Muscle of leg (tissue), 11 donors: ENCODE results near the gene DNER. TPM values are rescaled to one million over a fixed set of nuclear protein-coding genes. Genes with fewer than 3 reads are reported as not detected.

ENCODE experiments used
- DNase-seq: peaks from one replicate; pipeline ENCODE4 v3.0.0; 2013
- H3K27ac ChIP-seq: one replicate; pipeline ENCODE4 v1.5.1; 2013; ENCODE audit warnings: mild to moderate bottlenecking, low read length, control low read depth
- H3K27me3 ChIP-seq: one replicate; pipeline ENCODE4 v1.6.1; 2013; ENCODE audit warnings: low read length; ENCODE audit not compliant: control insufficient read depth, insufficient read depth
- H3K36me3 ChIP-seq: one replicate; pipeline ENCODE4 v1.6.1; 2013; ENCODE audit warnings: low read length; ENCODE audit not compliant: control insufficient read depth, insufficient read depth
- H3K4me1 ChIP-seq: one replicate; pipeline ENCODE4 v1.6.1; 2013; ENCODE audit warnings: low read length; ENCODE audit not compliant: control insufficient read depth, insufficient read depth
- H3K4me3 ChIP-seq: one replicate; pipeline ENCODE4 v1.5.1; 2013; ENCODE audit warnings: low read length, control low read depth
- H3K9me3 ChIP-seq: replicated peaks from 2 replicates; pipeline ENCODE4 v1.6.1; 2013; ENCODE audit warnings: low read depth, low read length; ENCODE audit not compliant: control insufficient read depth
- WGBS: methylation state at CpG from one replicate; pipeline ENCODE4 v1.1.5; 2013; ENCODE audit warnings: missing lambda C conversion rate; ENCODE audit not compliant: insufficient coverage; 5-methylcytosine and 5-hydroxymethylcytosine counted together
- polyA plus RNA-seq, 8 donors: library from polyadenylated mRNA; unstranded; fragments of 120-200 nt; gene quantifications; one replicate each; pipeline versions ENCODE4 v1.2.1 to v1.2.3, GENCODE V29; 2013; ENCODE audit warnings: inconsistent platforms in 1 of 8, low replicate concordance in 1 of 8; ENCODE audit not compliant: insufficient read length in 8 of 8, insufficient read depth in 1 of 8
- total RNA-seq: library from RNA; stranded (reverse); fragments of 120-200 nt; gene quantifications from one replicate; pipeline ENCODE4 v1.2.4, GENCODE V29; 2013

Gene DNER
- total and polyA plus RNA-seq, 9 donors = 0.57 to 3.2 (median 1.8) TPM

DNA sequence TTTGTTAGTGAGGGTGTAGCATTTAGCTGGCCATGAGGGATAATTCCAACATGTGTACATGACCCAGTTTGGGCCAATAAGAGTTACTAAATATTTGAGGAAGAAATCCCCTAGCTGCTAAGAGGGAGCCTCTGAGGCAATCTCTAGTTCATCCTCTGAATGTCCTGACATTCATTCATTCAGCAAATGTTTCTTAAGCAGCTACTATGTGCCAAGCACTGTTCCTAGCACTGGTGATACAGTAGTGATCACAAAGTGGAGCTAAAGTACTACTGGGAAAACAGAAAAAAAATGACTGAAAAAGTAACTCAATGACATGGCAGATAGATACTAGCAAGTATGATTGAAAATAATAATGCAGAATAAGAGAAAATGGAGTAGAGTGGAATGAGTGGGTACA is 363.5 kb downstream of the DNER start:
- H3K27me3 ChIP-seq = no peaks in the 10 kb centered on the region

DNA sequence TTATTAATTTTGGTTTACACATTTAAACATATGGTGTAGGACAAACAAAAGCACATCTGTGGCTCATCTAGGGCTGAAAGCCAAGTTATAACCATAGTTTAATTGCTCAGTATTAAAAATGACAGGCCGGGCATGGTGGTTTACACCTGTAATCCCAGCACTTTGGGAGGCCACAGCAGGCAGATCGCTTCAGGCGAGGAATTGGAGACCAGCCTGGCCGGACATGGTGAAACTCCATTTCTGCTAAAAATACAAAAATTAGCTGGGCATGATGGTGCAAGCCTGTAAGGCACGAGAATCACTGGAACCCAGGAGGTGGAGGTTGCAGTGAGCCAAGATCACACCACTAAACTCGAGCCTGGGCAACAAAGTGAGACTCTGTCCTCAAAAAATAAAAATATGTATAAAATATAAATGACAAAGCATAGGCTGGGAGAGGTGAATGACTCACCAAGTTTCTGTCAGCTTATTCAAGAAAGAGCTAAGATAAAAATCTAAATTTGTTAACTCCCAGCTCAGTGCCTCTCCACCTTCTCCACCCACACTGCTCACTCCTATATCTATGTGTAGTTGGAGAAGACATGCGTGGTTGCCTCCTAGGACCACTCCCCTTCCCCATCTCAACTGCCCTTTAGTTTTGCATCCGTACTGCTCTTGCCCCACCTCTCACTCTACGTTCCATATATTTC is 364.1 kb downstream of the DNER start:
- no peak overlapping the region for H3K4me3 ChIP-seq
- no peaks in the 10 kb centered on the region for H3K4me1 ChIP-seq
- peaks cover 5% of the 10 kb centered on the region for H3K9me3 ChIP-seq
- H3K27me3 ChIP-seq = no peaks in the 10 kb centered on the region
- 68% methylated on average over 7 of the region's 9 CpGs for WGBS
- no peak overlapping the region for H3K27ac ChIP-seq
- no peak for DNase-seq
- H3K36me3 ChIP-seq = no peaks in the 10 kb centered on the region

More for the DNA sequence above, 363.5 kb downstream of the DNER start:
- Histone ChIP-seq H3K36me3 (no peaks in the 10 kb centered on the region), H3K9me3 (peaks cover 5% of the 10 kb centered on the region), H3K27ac (no peak overlapping the region), H3K4me1 (no peaks in the 10 kb centered on the region), H3K4me3 (no peak overlapping the region)
- no peak for DNase-seq

DNA sequence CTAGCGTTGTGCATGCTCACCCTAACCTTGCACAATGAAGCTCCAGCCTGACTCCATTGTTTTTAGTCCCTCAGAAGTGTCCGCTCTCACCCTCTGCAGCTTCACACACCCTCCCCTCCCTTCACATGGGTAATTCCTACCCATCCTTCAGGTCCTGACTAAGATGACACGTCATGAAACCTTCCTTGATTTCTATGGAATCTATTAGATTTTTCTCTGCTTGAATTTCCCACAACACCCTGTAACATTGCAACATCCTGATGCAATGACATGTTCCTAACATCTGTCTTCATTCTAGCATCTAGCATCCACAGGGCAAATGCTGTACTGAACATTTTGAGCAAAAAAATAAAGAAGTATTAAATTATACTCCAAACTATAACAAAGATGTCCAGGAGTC is 366.2 kb downstream of the DNER start:
- no peak for DNase-seq
- Histone ChIP-seq H3K27me3 (no peaks in the 10 kb centered on the region), H3K27ac (no peak overlapping the region), H3K36me3 (no peaks in the 10 kb centered on the region), H3K4me3 (no peak overlapping the region), H3K4me1 (no peaks in the 10 kb centered on the region), H3K9me3 (peaks cover 5% of the 10 kb centered on the region)
- 80% methylated on average over 3 of the region's 3 CpGs for WGBS

DNA sequence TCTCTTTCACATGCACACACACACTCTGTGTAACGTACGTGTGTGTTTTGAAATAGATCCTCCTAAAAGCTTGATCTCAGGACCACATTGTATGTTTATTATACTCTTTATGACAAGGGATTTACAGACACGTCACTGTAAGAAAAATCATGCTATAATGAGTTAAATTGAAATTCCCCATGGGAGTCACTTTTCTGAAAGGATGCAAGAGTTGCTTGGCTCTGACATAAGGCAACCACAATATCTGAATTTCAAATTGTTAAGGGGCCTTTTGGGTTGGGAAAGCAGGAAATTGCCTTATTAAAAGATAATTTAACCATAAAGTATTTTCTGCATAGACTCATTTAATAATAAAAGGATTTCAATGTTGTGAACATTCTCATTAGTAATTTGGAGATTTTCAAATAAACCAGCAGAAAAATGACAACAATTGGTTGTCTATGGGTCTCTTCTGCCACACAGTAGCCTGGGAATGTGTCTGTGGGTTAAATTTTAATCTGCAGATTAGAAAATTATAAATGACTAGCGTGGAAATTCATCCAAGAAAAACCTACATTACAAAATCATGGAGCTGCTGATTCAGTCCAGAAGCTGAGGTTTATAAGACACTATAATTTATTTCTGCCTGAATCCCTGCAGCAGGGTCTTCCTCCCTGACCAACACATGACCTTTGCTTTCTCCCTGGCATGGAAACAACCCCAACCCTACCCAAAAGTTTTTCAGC is 367.4 kb downstream of the DNER start:
- H3K36me3 ChIP-seq = no peaks in the 10 kb centered on the region
- WGBS = no CpG with 5 or more reads among the region's 4 CpGs

DNA sequence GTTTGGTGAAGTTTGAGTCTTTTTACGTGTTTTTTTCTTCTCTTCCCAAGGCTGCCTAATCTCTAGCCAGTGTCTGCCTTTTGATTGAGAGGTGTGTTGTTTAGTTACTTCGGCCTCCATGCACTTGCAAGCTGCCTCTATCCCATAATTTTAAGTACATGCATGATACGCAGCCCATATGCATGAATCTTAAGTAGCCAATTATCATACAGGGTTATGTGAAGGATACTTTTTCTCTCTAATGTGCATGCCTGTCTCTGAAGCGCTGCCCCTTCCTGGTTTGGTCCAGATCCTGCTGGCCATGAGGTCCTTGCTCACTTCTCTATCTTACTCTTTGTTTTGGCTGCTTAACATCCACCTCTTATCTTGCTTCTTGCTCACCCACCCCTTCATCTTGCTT is 369.4 kb downstream of the DNER start:
- Histone ChIP-seq H3K4me1 (no peaks in the 10 kb centered on the region), H3K9me3 (peaks cover 5% of the 10 kb centered on the region), H3K27me3 (no peaks in the 10 kb centered on the region), H3K36me3 (no peaks in the 10 kb centered on the region), H3K27ac (no peak overlapping the region), H3K4me3 (no peak overlapping the region)
- DNase-seq = no peak
- 92% methylated on average over 1 of the region's 4 CpGs for WGBS

More for the DNA sequence above, 367.4 kb downstream of the DNER start:
- Histone ChIP-seq H3K4me1 (no peaks in the 10 kb centered on the region), H3K27me3 (no peaks in the 10 kb centered on the region), H3K4me3 (no peak overlapping the region), H3K27ac (no peak overlapping the region), H3K9me3 (peaks cover 5% of the 10 kb centered on the region)
- DNase-seq = peak; percentile 15

DNA sequence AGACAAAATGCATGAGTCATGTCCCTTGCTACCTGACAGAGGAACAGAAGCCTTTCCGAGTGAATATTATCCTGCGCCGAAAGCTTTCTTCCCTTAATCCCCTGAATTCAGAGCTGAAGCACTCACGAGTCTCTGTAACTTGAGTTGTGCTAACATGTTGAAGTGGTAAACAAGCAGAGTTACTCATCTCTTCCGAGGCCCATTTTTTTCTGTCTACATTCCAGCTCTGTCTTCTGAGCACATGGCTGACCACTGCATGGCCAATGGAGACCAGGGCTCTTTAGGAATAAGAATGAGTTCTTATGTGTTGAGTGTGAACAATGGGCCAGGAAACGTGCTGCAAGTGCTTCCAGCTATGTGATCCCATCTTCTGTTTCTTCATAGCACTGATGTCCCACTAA is 370.2 kb downstream of the DNER start:
- Histone ChIP-seq H3K4me1 (no peaks in the 10 kb centered on the region), H3K4me3 (no peak overlapping the region), H3K9me3 (peaks cover 2% of the 10 kb centered on the region), H3K36me3 (no peaks in the 10 kb centered on the region), H3K27ac (no peak overlapping the region), H3K27me3 (no peaks in the 10 kb centered on the region)
- WGBS = 49% methylated on average over 3 of the region's 6 CpGs
- DNase-seq = peak; percentile 35

DNA sequence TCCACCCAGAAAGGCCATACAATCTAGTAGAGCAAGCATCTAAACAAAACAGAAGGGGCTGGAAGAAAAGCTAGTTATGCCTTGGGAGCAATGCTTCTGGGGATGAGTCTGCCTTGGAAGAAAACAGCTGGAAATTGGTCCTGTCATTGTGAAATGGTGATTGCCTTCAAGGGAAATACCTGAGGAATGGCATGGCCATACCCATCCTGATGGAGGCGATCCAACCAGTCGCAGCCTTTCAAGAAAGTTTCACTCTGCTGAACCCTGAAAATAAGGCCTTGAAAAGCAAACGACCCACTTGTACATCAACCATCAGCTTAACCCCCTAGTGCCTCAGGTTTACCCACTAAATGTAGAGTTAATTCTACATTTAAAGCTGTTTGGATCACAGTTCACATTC is 370.7 kb downstream of the DNER start:
- Histone ChIP-seq H3K27me3 (no peaks in the 10 kb centered on the region), H3K9me3 (peaks cover under 1% of the 10 kb centered on the region), H3K4me3 (no peak overlapping the region), H3K27ac (no peak overlapping the region), H3K4me1 (no peaks in the 10 kb centered on the region), H3K36me3 (no peaks in the 10 kb centered on the region)
- DNase-seq = no peak
- WGBS = 90% methylated on average over 2 of the region's 3 CpGs

DNA sequence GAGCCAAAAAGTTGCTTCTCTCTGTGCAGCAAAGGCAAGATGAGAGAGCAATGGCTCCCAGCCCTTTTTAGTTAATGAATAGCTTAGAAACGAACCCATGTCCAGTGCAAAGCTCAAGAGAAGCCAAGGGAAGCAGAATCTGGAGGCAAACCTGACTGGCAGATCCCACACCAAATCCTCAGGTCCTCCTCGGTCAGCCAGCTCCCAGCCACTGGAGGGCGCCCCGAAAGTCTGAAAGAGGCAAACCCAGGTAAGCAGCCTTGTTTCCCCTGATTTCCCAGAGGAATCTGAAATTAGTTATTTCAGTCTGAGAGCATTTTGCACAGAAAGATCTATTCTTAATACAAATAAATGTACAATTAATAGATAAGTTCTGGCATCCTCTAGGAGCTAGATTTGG is 372.0 kb downstream of the DNER start:
- no peaks in the 10 kb centered on the region for H3K9me3 ChIP-seq
- 75% methylated on average over 1 of the region's 4 CpGs for WGBS
- no peaks in the 10 kb centered on the region for H3K36me3 ChIP-seq
- no peaks in the 10 kb centered on the region for H3K4me1 ChIP-seq
- peak; percentile 13 for DNase-seq
- no peak overlapping the region for H3K27ac ChIP-seq
- H3K4me3 ChIP-seq = no peak overlapping the region
- no peaks in the 10 kb centered on the region for H3K27me3 ChIP-seq

DNA sequence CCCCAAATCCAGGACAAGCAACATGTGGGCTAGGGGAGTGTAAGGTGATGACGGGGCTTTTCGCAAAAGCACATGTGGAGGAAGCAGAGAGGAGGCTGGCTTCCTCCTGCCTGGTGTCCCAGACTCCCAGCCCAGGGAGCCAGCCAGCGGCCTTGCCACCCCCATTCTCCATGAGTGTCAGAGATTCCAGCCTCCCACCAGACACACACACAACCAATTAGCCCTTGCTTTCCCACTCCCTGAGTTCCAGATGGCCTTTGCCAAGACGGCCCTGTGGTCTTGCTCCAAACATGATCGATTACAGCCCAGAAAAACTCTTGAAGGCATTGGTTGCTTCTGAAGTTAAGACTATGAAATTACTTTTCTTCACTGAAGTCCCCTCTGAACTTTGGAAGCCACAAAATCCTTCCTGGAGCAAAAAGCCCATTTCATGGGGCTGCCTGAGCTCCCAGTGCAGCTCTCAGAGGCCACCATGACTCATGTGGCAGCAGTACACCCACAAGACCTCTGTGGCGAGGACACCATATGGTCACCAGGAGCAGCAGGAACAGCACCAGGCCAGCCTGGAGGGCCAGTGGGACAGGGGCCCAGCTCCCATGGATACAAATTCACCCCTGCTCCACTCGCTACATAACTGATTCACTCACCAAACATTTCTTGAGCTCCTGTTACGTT is 374.1 kb downstream of the DNER start:
- 73% methylated on average over 4 of the region's 8 CpGs for WGBS
- H3K9me3 ChIP-seq = no peaks in the 10 kb centered on the region
- H3K27ac ChIP-seq = no peak overlapping the region
- H3K4me3 ChIP-seq = no peak overlapping the region
- H3K27me3 ChIP-seq = no peaks in the 10 kb centered on the region
- H3K4me1 ChIP-seq = no peaks in the 10 kb centered on the region
- H3K36me3 ChIP-seq = no peaks in the 10 kb centered on the region
- DNase-seq = no peak

DNA sequence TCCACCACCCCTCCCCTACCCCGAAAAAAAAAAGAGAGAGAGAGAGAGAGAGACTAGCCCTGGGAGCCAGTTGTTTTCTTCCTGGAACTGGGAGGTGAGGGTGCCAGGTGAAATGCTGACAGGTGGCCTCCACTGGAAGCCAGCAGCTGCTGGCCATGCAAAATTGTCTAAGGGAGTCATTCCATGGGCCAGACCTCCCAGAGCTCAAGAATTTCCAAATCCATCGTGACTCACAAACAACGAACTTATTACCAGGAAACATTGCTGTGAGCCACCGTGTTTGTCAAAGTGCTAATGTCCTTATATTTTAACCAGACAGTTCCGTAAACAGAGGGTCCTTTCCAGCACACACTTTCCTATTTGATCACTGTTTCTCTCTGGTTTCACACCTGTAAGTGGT is 374.7 kb downstream of the DNER start:
- no peaks in the 10 kb centered on the region for H3K4me1 ChIP-seq
- WGBS = 68% methylated on average over 4 of the region's 5 CpGs
- H3K27ac ChIP-seq = no peak overlapping the region
- no peaks in the 10 kb centered on the region for H3K27me3 ChIP-seq
- H3K36me3 ChIP-seq = no peaks in the 10 kb centered on the region
- no peaks in the 10 kb centered on the region for H3K9me3 ChIP-seq
- DNase-seq = no peak
- no peak overlapping the region for H3K4me3 ChIP-seq
